BLaER1 treated with 17β-estradiol and CSF1 and Interleukin-3, amounts not matched to agents 10 nM and 100 nM (cell line): ENCODE measurements around the gene EEF2K.

Source experiments
- H3K27ac ChIP-seq, 11 experiments: shearing (Covaris generic); formaldehyde crosslinking; 2 replicates each; pipeline ENCODE4 v1.8.1; 2022
- H3K27me3 ChIP-seq, 11 experiments: shearing (Covaris generic); formaldehyde crosslinking; 2 replicates each; pipeline ENCODE4 v1.8.1; 2022
- H3K36me3 ChIP-seq, 11 experiments: shearing (Covaris generic); formaldehyde crosslinking; 2 replicates each; pipeline ENCODE4 v1.8.1; 2022
- H3K4me1 ChIP-seq, 10 experiments: shearing (Covaris generic); formaldehyde crosslinking; 2 replicates each; pipeline ENCODE4 v1.8.1; 2022
- H3K4me2 ChIP-seq, 11 experiments: shearing (Covaris generic); formaldehyde crosslinking; 2 replicates each; pipeline ENCODE4 v1.8.1; 2022
- H3K4me3 ChIP-seq, 10 experiments: shearing (Covaris generic); formaldehyde crosslinking; 2 replicates each; pipeline ENCODE4 v1.8.1; 2022
- H3K9ac ChIP-seq, 11 experiments: shearing (Covaris generic); formaldehyde crosslinking; 2 replicates each; pipeline ENCODE4 v1.8.1; 2022
- H3K9me3 ChIP-seq, 11 experiments: shearing (Covaris generic); formaldehyde crosslinking; replicated peaks in 1 of 11; 2 replicates each; pipeline ENCODE4 v1.8.1; 2022
- H4K20me1 ChIP-seq, 11 experiments: shearing (Covaris generic); formaldehyde crosslinking; 2 replicates each; pipeline ENCODE4 v1.8.1; 2022
- Cebpa-rat ChIP-seq, 11 experiments: shearing (Covaris generic); IDR thresholded peaks; 2 replicates each; pipeline ENCODE4 v1.8.1; 2022

EEF2K gene

DNA sequence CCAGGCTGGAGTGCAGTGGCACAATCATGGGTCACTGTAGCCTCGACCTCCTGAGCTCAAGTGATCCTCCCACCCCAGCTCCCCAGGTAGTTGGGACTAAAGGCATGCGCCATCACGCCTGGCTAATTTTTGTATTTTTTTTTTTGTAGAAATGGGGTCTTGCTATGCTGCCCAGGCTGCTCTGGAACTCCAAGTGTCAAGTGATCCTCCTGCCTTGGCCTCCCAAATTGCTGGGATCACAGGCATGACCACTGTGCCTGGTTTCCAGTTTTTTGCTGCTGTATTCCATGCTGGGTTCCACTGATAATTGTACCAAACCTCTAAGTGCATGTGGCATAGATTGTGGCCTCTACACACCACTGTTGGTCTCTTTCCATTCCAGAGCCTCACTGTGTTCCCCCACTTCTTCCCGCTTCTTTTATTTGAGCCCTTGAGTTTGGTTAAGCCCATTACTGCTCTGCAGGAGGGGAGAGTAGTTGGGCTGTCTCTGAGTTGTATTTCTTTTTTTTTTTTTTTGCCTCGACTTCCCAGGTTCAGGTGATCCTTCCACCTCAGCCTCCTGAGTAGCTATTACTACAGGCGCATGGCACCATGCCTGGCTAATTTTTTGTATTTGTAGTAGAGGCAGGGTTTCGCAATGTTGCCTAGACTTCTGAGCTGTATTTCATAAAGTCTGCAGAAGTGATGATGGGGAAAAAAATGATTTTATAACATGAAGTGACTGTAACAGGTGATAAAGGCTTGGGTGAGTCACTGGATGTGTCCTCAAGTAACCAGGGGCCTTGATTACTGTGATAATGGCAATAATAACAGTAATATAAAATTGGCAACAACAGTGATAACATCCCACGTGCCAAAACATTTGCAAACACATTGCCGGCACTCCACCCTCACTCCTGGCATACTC lies 30.0 kb downstream of the EEF2K start:
- peak in 5 of 11 experiments; percentile 32 to 42 (median 35); a peak in 5 of 22 replicates for TF ChIP-seq Cebpa-rat (IDR thresholded peaks at IDR 0.05)

DNA sequence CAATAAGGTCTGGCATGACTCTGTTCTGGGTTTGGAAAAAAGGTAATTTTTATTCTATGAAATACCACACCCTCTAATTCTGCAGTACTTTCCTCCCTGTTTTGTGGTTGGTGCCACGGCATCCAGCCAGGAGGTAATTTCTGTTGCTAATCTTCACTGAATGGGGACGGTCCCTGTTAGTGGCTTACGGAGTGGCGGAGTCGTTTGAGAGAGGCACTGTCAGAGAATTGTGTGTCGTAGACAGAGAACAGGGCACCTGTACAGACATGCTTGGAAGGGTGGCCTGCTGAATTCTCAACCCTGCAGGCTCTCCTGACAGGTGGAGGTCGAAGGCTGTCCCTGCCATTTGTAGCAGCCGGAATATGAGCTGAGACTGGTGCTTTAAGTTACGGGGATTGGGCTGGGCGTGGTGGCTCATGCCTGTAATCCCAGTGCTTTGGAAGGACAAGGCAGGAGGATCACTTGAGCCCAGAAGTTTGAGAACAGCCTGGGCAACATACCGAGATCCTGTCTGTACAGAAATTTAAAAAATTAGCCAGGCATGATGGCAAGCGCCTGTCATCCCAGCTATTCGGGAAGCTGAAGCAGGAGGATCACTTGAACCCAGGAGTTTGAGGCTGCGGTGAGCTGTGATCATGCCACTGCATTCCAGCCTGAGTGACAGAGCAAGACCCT lies 33.2 kb downstream of the EEF2K start:
- no peaks in the 10 kb centered on the region for H3K9me3 ChIP-seq
- H3K27me3 ChIP-seq = no peaks in the 10 kb centered on the region
- no peak for TF ChIP-seq Cebpa-rat (IDR thresholded peaks at IDR 0.05)
- peaks cover 0 to 49% (median 0%) of the 10 kb centered on the region in 11 experiments; a peak in 4 of 22 replicates for H4K20me1 ChIP-seq
- H3K27ac ChIP-seq = peak overlapping the region in 8 of 11 experiments; percentile 43 to 78 (median 73); a peak in 16 of 22 replicates
- H3K9ac ChIP-seq = peak overlapping the region in 6 of 11 experiments; percentile 1 to 51 (median 26); a peak in 2 of 22 replicates
- peaks cover 39 to 54% (median 48%) of the 10 kb centered on the region in 10 experiments for H3K4me1 ChIP-seq
- peak overlapping the region; percentile 47 to 84 (median 74) for H3K4me2 ChIP-seq
- H3K4me3 ChIP-seq = no peak overlapping the region
- H3K36me3 ChIP-seq = peaks cover 28 to 69% (median 47%) of the 10 kb centered on the region in 11 experiments

More for the DNA sequence above, 30.0 kb downstream of the EEF2K start:
- H3K4me2 ChIP-seq = no peak overlapping the region
- H3K27ac ChIP-seq = no peak overlapping the region
- H3K36me3 ChIP-seq = peaks cover 46 to 84% (median 71%) of the 10 kb centered on the region in 11 experiments
- H3K9me3 ChIP-seq = no peaks in the 10 kb centered on the region
- no peak overlapping the region for H3K4me3 ChIP-seq
- no peak overlapping the region for H3K9ac ChIP-seq
- H4K20me1 ChIP-seq = peaks cover 0 to 49% (median 0%) of the 10 kb centered on the region in 11 experiments; a peak in 4 of 22 replicates
- H3K27me3 ChIP-seq = no peaks in the 10 kb centered on the region
- peaks cover 25 to 48% (median 37%) of the 10 kb centered on the region in 10 experiments for H3K4me1 ChIP-seq

DNA sequence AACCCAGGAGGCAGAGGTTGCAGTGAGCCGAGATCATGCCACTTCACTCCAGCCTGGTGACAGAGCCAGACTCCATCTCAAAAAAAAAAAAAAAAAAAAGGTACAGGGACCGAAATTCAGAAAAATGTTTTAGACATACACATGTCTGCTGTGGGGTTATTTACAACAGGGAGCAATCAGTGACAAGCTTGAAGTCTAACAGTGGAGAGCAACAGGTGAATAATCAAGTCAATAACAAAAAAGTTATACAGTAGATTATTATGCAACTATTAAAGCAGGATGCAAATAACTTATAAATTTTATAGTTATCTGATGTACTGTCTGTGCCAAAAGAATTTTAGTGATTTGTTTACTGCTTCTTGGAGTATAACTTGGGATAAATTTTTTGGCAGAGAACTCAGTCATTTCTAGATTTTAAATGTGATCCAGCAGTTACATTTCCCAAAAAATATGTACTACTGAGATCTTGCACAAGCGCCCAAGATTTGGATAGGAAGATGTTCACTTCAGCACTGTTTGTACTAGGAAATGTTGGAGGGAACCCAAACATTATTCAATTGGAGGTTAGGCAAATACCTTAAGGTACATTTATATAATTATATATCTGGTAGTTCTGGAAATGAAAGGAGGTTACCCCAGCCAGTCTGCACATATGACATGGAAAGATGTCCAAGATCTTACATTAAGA lies 34.1 kb downstream of the EEF2K start:
- Histone ChIP-seq H3K9ac (peak overlapping the region in 9 of 11 experiments; percentile 32 to 60 (median 53); a peak in 12 of 22 replicates), H3K27me3 (no peaks in the 10 kb centered on the region), H3K4me2 (peak overlapping the region; percentile 62 to 84 (median 74)), H4K20me1 (peaks cover 0 to 47% (median 0%) of the 10 kb centered on the region in 11 experiments; a peak in 5 of 22 replicates), H3K27ac (peak overlapping the region in 9 of 11 experiments; percentile 36 to 78 (median 72); a peak in 17 of 22 replicates), H3K4me1 (peaks cover 39 to 49% (median 46%) of the 10 kb centered on the region in 10 experiments), H3K4me3 (peak overlapping the region in 2 of 10 experiments; percentile 16 to 46; a peak in 3 of 20 replicates), H3K36me3 (peaks cover 32 to 69% (median 52%) of the 10 kb centered on the region in 11 experiments), H3K9me3 (no peaks in the 10 kb centered on the region)
- no peak for TF ChIP-seq Cebpa-rat (IDR thresholded peaks at IDR 0.05)

DNA sequence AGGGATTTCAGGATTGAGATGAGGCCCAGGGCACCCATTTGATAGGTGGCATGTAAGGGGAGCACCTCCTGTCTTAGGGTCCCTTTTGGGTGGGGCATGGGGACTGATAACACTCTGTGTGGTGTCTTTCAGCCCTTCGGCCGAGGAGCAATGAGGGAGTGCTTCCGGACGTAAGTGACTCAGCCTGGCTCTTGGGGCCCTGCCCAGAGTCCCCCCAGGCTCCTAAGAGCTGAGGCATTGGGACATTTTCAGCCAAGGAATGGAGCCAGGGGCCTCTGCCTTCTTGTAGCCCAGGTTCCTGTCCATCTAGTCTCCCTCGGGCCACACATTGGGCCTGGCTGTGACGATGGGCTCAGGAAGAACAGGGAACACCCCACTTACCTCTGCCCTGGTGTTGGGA lies 44.4 kb downstream of the EEF2K start:
- Histone ChIP-seq H3K9ac (no peak overlapping the region), H3K4me3 (no peak overlapping the region), H3K9me3 (peaks cover 8 to 20% (median 15%) of the 10 kb centered on the region in 11 experiments), H3K4me2 (no peak overlapping the region), H4K20me1 (peaks cover 0 to 12% (median 0%) of the 10 kb centered on the region in 11 experiments; a peak in 1 of 22 replicates), H3K27me3 (no peaks in the 10 kb centered on the region), H3K36me3 (peaks cover 73 to 100% (median 96%) of the 10 kb centered on the region in 11 experiments), H3K27ac (no peak overlapping the region), H3K4me1 (peaks cover 0 to 17% (median 7%) of the 10 kb centered on the region in 10 experiments; a peak in 12 of 20 replicates)
- TF ChIP-seq Cebpa-rat (IDR thresholded peaks at IDR 0.05) = no peak

DNA sequence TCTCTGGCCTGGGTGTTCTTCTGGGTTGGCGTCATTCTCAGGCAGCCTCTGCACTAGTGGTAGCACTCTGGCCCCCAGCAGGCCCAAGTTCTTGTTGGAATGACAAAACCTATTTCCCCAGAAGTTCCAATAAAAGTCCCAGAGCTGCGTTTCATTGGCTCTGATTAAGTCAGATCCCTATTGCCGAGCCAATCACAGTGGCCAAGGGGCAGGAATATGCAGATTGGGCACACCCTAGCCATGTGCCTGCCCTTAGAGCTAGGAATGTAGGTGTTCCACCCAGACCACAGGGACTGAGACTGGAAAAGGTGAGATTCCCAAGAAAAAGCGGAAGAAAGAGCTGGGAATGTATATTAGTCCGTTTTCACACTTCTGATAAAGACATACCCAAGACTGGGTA lies 46.2 kb downstream of the EEF2K start:
- TF ChIP-seq Cebpa-rat (IDR thresholded peaks at IDR 0.05) = no peak
- peaks cover 0 to 10% (median 0%) of the 10 kb centered on the region in 11 experiments; a peak in 1 of 22 replicates for H4K20me1 ChIP-seq
- peaks cover 73 to 100% (median 99%) of the 10 kb centered on the region in 11 experiments for H3K36me3 ChIP-seq

DNA sequence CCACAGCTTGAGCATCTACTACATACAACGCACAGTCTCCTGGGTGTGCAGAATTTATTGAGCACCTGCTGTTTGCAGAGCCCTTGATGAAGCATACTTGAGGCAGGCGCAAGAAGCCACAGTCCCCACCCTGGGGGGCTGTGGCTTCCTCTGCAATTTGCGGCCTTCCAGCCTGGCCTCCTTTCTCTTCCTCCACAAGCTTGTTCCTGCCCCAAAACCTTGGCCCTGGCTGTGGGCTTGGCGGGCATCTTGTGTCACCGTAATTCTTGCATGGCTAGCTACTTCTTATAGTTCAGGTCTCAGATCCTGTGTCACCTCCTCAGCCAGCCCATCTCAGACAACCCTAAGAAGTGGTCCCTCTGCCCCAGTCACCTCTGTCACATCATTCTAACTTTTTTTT lies 47.2 kb downstream of the EEF2K start:
- TF ChIP-seq Cebpa-rat (IDR thresholded peaks at IDR 0.05) = no peak
- Histone ChIP-seq H3K4me2 (peak overlapping the region in 8 of 11 experiments; percentile 4 to 57 (median 46); a peak in 13 of 22 replicates), H3K4me1 (peaks cover 0 to 17% (median 7%) of the 10 kb centered on the region in 10 experiments; a peak in 12 of 20 replicates), H3K27me3 (no peaks in the 10 kb centered on the region), H3K9ac (no peak overlapping the region), H3K27ac (no peak overlapping the region), H4K20me1 (peaks cover 0 to 5% (median 0%) of the 10 kb centered on the region in 11 experiments; a peak in 1 of 22 replicates), H3K9me3 (peaks cover 9 to 23% (median 18%) of the 10 kb centered on the region in 11 experiments), H3K4me3 (no peak overlapping the region), H3K36me3 (peaks cover 78 to 100% (median 99%) of the 10 kb centered on the region in 11 experiments)

More for the DNA sequence above, 46.2 kb downstream of the EEF2K start:
- H3K4me2 ChIP-seq = peak overlapping the region in 1 of 11 experiments; percentile 44; a peak in 1 of 22 replicates
- peaks cover 0 to 17% (median 7%) of the 10 kb centered on the region in 10 experiments; a peak in 12 of 20 replicates for H3K4me1 ChIP-seq
- H3K9me3 ChIP-seq = peaks cover 9 to 23% (median 17%) of the 10 kb centered on the region in 11 experiments
- no peak overlapping the region for H3K27ac ChIP-seq
- no peak overlapping the region for H3K9ac ChIP-seq
- H3K4me3 ChIP-seq = no peak overlapping the region
- no peaks in the 10 kb centered on the region for H3K27me3 ChIP-seq

DNA sequence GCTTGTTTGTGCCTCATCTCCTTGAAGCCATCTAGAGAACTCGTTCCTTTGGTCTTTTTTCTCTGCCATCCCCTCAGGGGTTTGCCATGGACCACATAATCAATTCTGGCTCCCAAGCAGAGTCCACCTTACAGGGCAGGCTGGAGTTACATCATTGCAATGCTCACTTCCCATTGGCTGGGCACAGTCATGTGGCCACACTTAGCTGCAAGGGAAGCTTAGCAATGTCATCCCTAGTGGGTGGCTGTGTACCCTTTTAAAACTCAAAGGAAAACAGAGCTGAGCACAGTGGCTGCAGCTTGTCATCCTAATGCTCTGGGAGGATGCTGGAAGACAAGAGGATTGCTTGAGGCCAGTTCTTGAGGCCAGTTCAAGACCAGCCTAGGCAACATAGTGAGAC lies 49.3 kb downstream of the EEF2K start:
- no peak overlapping the region for H3K9ac ChIP-seq
- H3K4me3 ChIP-seq = no peak overlapping the region
- H3K4me1 ChIP-seq = peaks cover 0 to 17% (median 7%) of the 10 kb centered on the region in 10 experiments; a peak in 12 of 20 replicates
- H3K27me3 ChIP-seq = no peaks in the 10 kb centered on the region
- peaks cover 23 to 38% (median 32%) of the 10 kb centered on the region in 11 experiments for H3K9me3 ChIP-seq
- H4K20me1 ChIP-seq = 0 out of 22 replicates have a peak, but pooled peaks cover 0 to 3% (median 0%) of the 10 kb centered on the region in 11 experiments
- TF ChIP-seq Cebpa-rat (IDR thresholded peaks at IDR 0.05) = no peak
- H3K27ac ChIP-seq = no peak overlapping the region
- no peak overlapping the region for H3K4me2 ChIP-seq
- peaks cover 89 to 100% (median 99%) of the 10 kb centered on the region in 11 experiments for H3K36me3 ChIP-seq

DNA sequence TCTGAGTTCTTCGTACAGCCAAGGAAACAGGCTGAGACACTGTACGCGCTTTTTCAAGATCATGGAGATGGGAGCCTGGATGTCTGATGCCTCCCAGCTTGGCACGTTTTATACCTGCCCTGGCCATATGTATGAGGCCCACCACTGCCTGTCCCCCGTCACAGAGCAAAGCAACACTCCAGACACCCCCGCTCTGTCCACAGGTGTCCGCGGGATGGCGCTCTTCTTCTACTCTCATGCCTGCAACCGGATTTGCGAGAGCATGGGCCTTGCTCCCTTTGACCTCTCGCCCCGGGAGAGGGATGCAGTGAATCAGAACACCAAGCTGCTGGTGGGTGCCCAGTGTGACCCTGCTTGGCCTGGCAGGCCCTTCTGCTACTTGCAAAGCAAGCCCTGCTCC lies 51.4 kb downstream of the EEF2K start:
- H3K27me3 ChIP-seq = no peaks in the 10 kb centered on the region
- H3K4me2 ChIP-seq = no peak overlapping the region
- H3K4me1 ChIP-seq = peaks cover 0 to 16% (median 7%) of the 10 kb centered on the region in 10 experiments; a peak in 12 of 20 replicates
- H3K9ac ChIP-seq = no peak overlapping the region
- H4K20me1 ChIP-seq = 0 out of 22 replicates have a peak, but pooled peaks cover 0 to 3% (median 0%) of the 10 kb centered on the region in 11 experiments
- no peak overlapping the region for H3K4me3 ChIP-seq
- no peak for TF ChIP-seq Cebpa-rat (IDR thresholded peaks at IDR 0.05)
- no peak overlapping the region for H3K27ac ChIP-seq
- peaks cover 86 to 100% (median 99%) of the 10 kb centered on the region in 11 experiments for H3K36me3 ChIP-seq
- H3K9me3 ChIP-seq = peaks cover 27 to 42% (median 35%) of the 10 kb centered on the region in 11 experiments
